RKO (cell line): Measurements from ENCODE around the gene MXRA7.

Experiments used
- DNase-seq: peaks from one replicate; pipeline ENCODE4 v3.0.0-alpha.2; 2016; ENCODE audit warnings: low spot score

MXRA7 gene

GRCh38 chr17:76696763-76697701 is 13.7 kb downstream of the MXRA7 start:
- DNase-seq = no peak

GRCh38 chr17:76695059-76695831 is 15.5 kb downstream of the MXRA7 start:
- no peak for DNase-seq

- no peak for DNase-seq
Observed at GRCh38 chr17:76691379-76692191, 19.2 kb downstream of the MXRA7 start.

- no peak for DNase-seq
Observed at GRCh38 chr17:76690596-76691280, 20.0 kb downstream of the MXRA7 start.

- no peak for DNase-seq
Observed at GRCh38 chr17:76689859-76690258, 20.9 kb downstream of the MXRA7 start.

- DNase-seq = no peak
Observed at GRCh38 chr17:76688165-76688622, 22.6 kb downstream of the MXRA7 start.

- no peak for DNase-seq
Observed at GRCh38 chr17:76687298-76688164, 23.2 kb downstream of the MXRA7 start.

- no peak for DNase-seq
Observed at GRCh38 chr17:76686538-76687297, 24.0 kb downstream of the MXRA7 start.

- DNase-seq = no peak
Observed at GRCh38 chr17:76685846-76686245, 24.9 kb downstream of the MXRA7 start.

- DNase-seq = no peak
Observed at GRCh38 chr17:76685366-76685765, 25.4 kb downstream of the MXRA7 start.

- no peak for DNase-seq
Observed at GRCh38 chr17:76684756-76685155, 26.0 kb downstream of the MXRA7 start.

GRCh38 chr17:76683921-76684745 is 26.6 kb downstream of the MXRA7 start:
- DNase-seq = no peak

GRCh38 chr17:76683011-76683755 is 27.6 kb downstream of the MXRA7 start:
- no peak for DNase-seq

GRCh38 chr17:76682296-76682695 is 28.5 kb downstream of the MXRA7 start:
- no peak for DNase-seq

- peak; percentile 26 for DNase-seq
Observed at GRCh38 chr17:76681222-76682137, 29.3 kb downstream of the MXRA7 start.

- DNase-seq = no peak
Observed at GRCh38 chr17:76679239-76679638, 31.5 kb downstream of the MXRA7 start.

- DNase-seq = no peak
Observed at GRCh38 chr17:76678330-76678729, 32.4 kb downstream of the MXRA7 start.
